WERI-Rb-1 (cell line): ENCODE results near the gene FMO5.
"Not testable (repeated sequence)": the region's sequence is repeated elsewhere in the genome, so short reads cannot be mapped to it uniquely, and the experiment has no call there.

Experiments used
- DNase-seq: peaks from one replicate; pipeline ENCODE4 v3.0.0-alpha.2; 2020
- H3K27ac ChIP-seq: fragments of 250-450 bp; sonication (Bioruptor Pico); 2 replicates; pipeline ENCODE4 v1.5.1; 2020; ENCODE audit warnings: mild to moderate bottlenecking, moderate library complexity
- H3K27me3 ChIP-seq: fragments of 250-450 bp; sonication (Bioruptor Pico); 2 replicates; pipeline ENCODE4 v1.5.1; 2021; ENCODE audit warnings: mild to moderate bottlenecking, low read depth, moderate library complexity; ENCODE audit not compliant: insufficient read depth, severe bottlenecking
- H3K36me3 ChIP-seq: fragments of 250-450 bp; sonication (Bioruptor Pico); 2 replicates; pipeline ENCODE4 v1.5.1; 2020; ENCODE audit warnings: mild to moderate bottlenecking, moderate library complexity
- H3K4me3 ChIP-seq: 2 replicates; pipeline ENCODE4 v1.5.1; 2011; ENCODE audit warnings: low read depth, mild to moderate bottlenecking, control low read depth, low read length
- H3K9me3 ChIP-seq: fragments of 250-450 bp; sonication (Bioruptor Pico); 2 replicates; pipeline ENCODE4 v1.5.1; 2021; ENCODE audit warnings: mild to moderate bottlenecking, moderate library complexity; ENCODE audit not compliant: severe bottlenecking
- CTCF ChIP-seq: IDR thresholded peaks from 2 replicates; pipeline ENCODE4 v1.5.1; 2011; ENCODE audit warnings: low read depth, mild to moderate bottlenecking, control low read depth, inconsistent platforms, low read length

Gene FMO5

GRCh38 chr1:147201276-147201675 is 23.9 kb downstream of the FMO5 start:
- no peak for DNase-seq
- Histone ChIP-seq H3K27me3 (peaks cover 4% of the 10 kb centered on the region), H3K27ac (no peak overlapping the region), H3K9me3 (peaks cover under 1% of the 10 kb centered on the region), H3K4me3 (no peak overlapping the region), H3K36me3 (no peaks in the 10 kb centered on the region)
- no peak for TF ChIP-seq CTCF

- not testable (repeated sequence) for DNase-seq, H3K4me3 ChIP-seq, H3K27ac ChIP-seq, H3K36me3 ChIP-seq, H3K9me3 ChIP-seq, H3K27me3 ChIP-seq
Measured at GRCh38 chr1:147197324-147197723, 27.8 kb downstream of the FMO5 start.

- Histone ChIP-seq H3K4me3 (no peak overlapping the region), H3K36me3 (no peaks in the 10 kb centered on the region), H3K27me3 (no peaks in the 10 kb centered on the region), H3K27ac (no peak overlapping the region), H3K9me3 (peaks cover 11% of the 10 kb centered on the region)
- no peak for TF ChIP-seq CTCF
- no peak for DNase-seq
Measured at GRCh38 chr1:147189514-147189913, 35.6 kb downstream of the FMO5 start.

- DNase-seq, result no peak
- Histone ChIP-seq H3K4me3 (no peak overlapping the region), H3K36me3 (no peaks in the 10 kb centered on the region), H3K27me3 (no peaks in the 10 kb centered on the region), H3K27ac (no peak overlapping the region), H3K9me3 (no peaks in the 10 kb centered on the region)
- TF ChIP-seq CTCF, result no peak
Measured at GRCh38 chr1:147185432-147185831, 39.7 kb downstream of the FMO5 start.

GRCh38 chr1:147177611-147178380 is 47.3 kb downstream of the FMO5 start:
- no peak for DNase-seq
- TF ChIP-seq CTCF, result no peak
- no peaks in the 10 kb centered on the region for H3K27me3 ChIP-seq
- no peaks in the 10 kb centered on the region for H3K36me3 ChIP-seq
- no peaks in the 10 kb centered on the region for H3K9me3 ChIP-seq
- no peak overlapping the region for H3K27ac ChIP-seq
- H3K4me3 ChIP-seq, result no peak overlapping the region

GRCh38 chr1:147172168-147173016 is 52.7 kb downstream of the FMO5 start, which contains the start of gene PRKAB2:
Gene PRKAB2, minus strand, starts transcription at chr1:147172470. Its CDS starts 326 bp downstream, at chr1:147172144.
- peak within 1 kb of the TSS; percentile 76 for H3K27ac ChIP-seq
- peak; percentile 97 for TF ChIP-seq CTCF
- peak; percentile 100 for DNase-seq

More at GRCh38 chr1:147172168-147173016, 52.7 kb downstream of the FMO5 start, which contains the start of gene PRKAB2:
- Histone ChIP-seq H3K4me3 (peak within 1 kb of the TSS; percentile 92), H3K9me3 (no peaks in the 10 kb centered on the region), H3K36me3 (peaks cover 10% of the 10 kb centered on the region), H3K27me3 (no peaks in the 10 kb centered on the region)
